NCI-H1436 treated with DMSO at 0.1 percent for 48 hours (cell line): Measurements from ENCODE around the gene SMAGP.
"Not testable (repeated sequence)": the region's sequence is repeated elsewhere in the genome, so short reads cannot be mapped to it uniquely, and the experiment has no call there.

Experiments used
- DNase-seq: peaks from one replicate; lab custom pipeline; 2025; lab: John Stamatoyannopoulos, UW

The SMAGP gene

GRCh38 chr12:51270067-51270950, at the start of gene SMAGP:
Gene SMAGP, minus strand, starts transcription at chr12:51270415. Its CDS starts 1,137 bp downstream, at chr12:51269278.
- DNase-seq: no peak

GRCh38 chr12:51318846-51319599, 48.8 kb upstream of the SMAGP start:
- DNase-seq: no peak

GRCh38 chr12:51318057-51318806, 48.0 kb upstream of the SMAGP start:
- DNase-seq: not testable (repeated sequence)

GRCh38 chr12:51311389-51311788, 41.2 kb upstream of the SMAGP start:
- no peak for DNase-seq

GRCh38 chr12:51307655-51308593, 37.7 kb upstream of the SMAGP start:
- no peak for DNase-seq

GRCh38 chr12:51306507-51306906, 36.3 kb upstream of the SMAGP start:
- DNase-seq: no peak

GRCh38 chr12:51300768-51301167, 30.6 kb upstream of the SMAGP start:
- not testable (repeated sequence) for DNase-seq

GRCh38 chr12:51295651-51296050, 25.4 kb upstream of the SMAGP start:
- DNase-seq: no peak

GRCh38 chr12:51294097-51294496, 23.9 kb upstream of the SMAGP start:
- not testable (repeated sequence) for DNase-seq

GRCh38 chr12:51293696-51294095, 23.5 kb upstream of the SMAGP start:
- no peak for DNase-seq

GRCh38 chr12:51291603-51292513, 21.6 kb upstream of the SMAGP start:
- DNase-seq: not testable (repeated sequence)

- DNase-seq: no peak
Observed at GRCh38 chr12:51285843-51286242, 15.6 kb upstream of the SMAGP start.

- no peak for DNase-seq
Observed at GRCh38 chr12:51281202-51281924, 11.1 kb upstream of the SMAGP start.

GRCh38 chr12:51275088-51275487, 4.9 kb upstream of the SMAGP start:
- DNase-seq: no peak

- DNase-seq: not testable (repeated sequence)
Observed at GRCh38 chr12:51272810-51273209, 2.6 kb upstream of the SMAGP start.

GRCh38 chr12:51270951-51271518, 820 bp upstream of the SMAGP start:
- DNase-seq: no peak

GRCh38 chr12:51269174-51270066, 795 bp downstream of the SMAGP start:
- DNase-seq: no peak

- DNase-seq: no peak
Observed at GRCh38 chr12:51265024-51265423, 5.2 kb downstream of the SMAGP start.
